Stimulated activated naive CD8-positive, alpha-beta T cell treated with anti-CD3 and anti-CD28 coated beads, Interleukin-15, Interleukin-2, amounts not matched to agents 100 U/mL and 50 U/mL, for 24 hours (primary cell): ENCODE data around the gene ACOXL.

Source experiments
- ATAC-seq: fragments of 150-1000 bp; cut with Tn5 transposase; one replicate; pipeline ENCODE4 v1.10.0; 2021
- DNase-seq: peaks from one replicate; pipeline ENCODE4 v3.0.0; 2021

ACOXL gene

GRCh38 chr2:110876167-110876999, 144.0 kb downstream of the ACOXL start:
- DNase-seq: no peak
- no peak for ATAC-seq

GRCh38 chr2:110877031-110877827, 144.9 kb downstream of the ACOXL start:
- DNase-seq (no peak), ATAC-seq (no peak)

- DNase-seq (no peak), ATAC-seq (no peak)
These were observed 145.8 kb downstream of the ACOXL start for GRCh38 chr2:110878150-110878549.

GRCh38 chr2:110881908-110882307, 149.5 kb downstream of the ACOXL start:
- DNase-seq: no peak
- peak; percentile 96 for ATAC-seq

- no peak for ATAC-seq
These were observed 151.0 kb downstream of the ACOXL start for GRCh38 chr2:110883406-110883805.

GRCh38 chr2:110885256-110885655, 152.9 kb downstream of the ACOXL start:
- no peak for DNase-seq

More at GRCh38 chr2:110883406-110883805, 151.0 kb downstream of the ACOXL start:
- no peak for DNase-seq

GRCh38 chr2:110886826-110887573, 154.6 kb downstream of the ACOXL start:
- no peak for ATAC-seq
- no peak for DNase-seq

More at GRCh38 chr2:110885256-110885655, 152.9 kb downstream of the ACOXL start:
- no peak for ATAC-seq

- DNase-seq: no peak
- ATAC-seq: no peak
These were observed 156.0 kb downstream of the ACOXL start for GRCh38 chr2:110888411-110888810.

- no peak for ATAC-seq
- DNase-seq: no peak
These were observed 159.3 kb downstream of the ACOXL start for GRCh38 chr2:110891626-110892025.

- ATAC-seq (no peak), DNase-seq (no peak)
These were observed 163.9 kb downstream of the ACOXL start for GRCh38 chr2:110896226-110896625.

GRCh38 chr2:110897966-110898365, 165.6 kb downstream of the ACOXL start:
- no peak for DNase-seq
- no peak for ATAC-seq

GRCh38 chr2:110900191-110900590, 167.8 kb downstream of the ACOXL start:
- DNase-seq (no peak), ATAC-seq (no peak)

GRCh38 chr2:110903548-110903947, 171.2 kb downstream of the ACOXL start:
- no peak for DNase-seq
- no peak for ATAC-seq

GRCh38 chr2:110904116-110904778, 171.9 kb downstream of the ACOXL start:
- ATAC-seq (peak; percentile 71), DNase-seq (peak; percentile 13)

- no peak for ATAC-seq
These were observed 172.4 kb downstream of the ACOXL start for GRCh38 chr2:110904779-110905148.

GRCh38 chr2:110905217-110905616, 172.8 kb downstream of the ACOXL start:
- no peak for ATAC-seq
- no peak for DNase-seq

More at GRCh38 chr2:110904779-110905148, 172.4 kb downstream of the ACOXL start:
- DNase-seq: no peak

GRCh38 chr2:110906613-110907298, 174.4 kb downstream of the ACOXL start:
- no peak for DNase-seq
- no peak for ATAC-seq

GRCh38 chr2:110909501-110909900, 177.1 kb downstream of the ACOXL start:
- DNase-seq (no peak), ATAC-seq (no peak)

GRCh38 chr2:110910423-110910822, 178.1 kb downstream of the ACOXL start:
- ATAC-seq (no peak), DNase-seq (no peak)

- ATAC-seq (no peak), DNase-seq (no peak)
These were observed 187.4 kb downstream of the ACOXL start for GRCh38 chr2:110919738-110920137.

GRCh38 chr2:110925479-110925878, 193.1 kb downstream of the ACOXL start:
- DNase-seq (no peak), ATAC-seq (no peak)
